SU-DHL-6 (cell line): ENCODE results near the gene NKX2-3.

Experiments
- H2AFZ ChIP-seq: fragments of 200-600 bp; sonication (generic); 2 replicates; pipeline ENCODE4 v1.6.1; 2014; ENCODE audit warnings: low read depth, mild to moderate bottlenecking, moderate library complexity, mixed read lengths, antibody characterized with exemption, low read length; ENCODE audit not compliant: severe bottlenecking
- H3F3A ChIP-seq: fragments of 200-600 bp; shearing (Covaris generic); 2 replicates; pipeline ENCODE4 v1.6.0; 2016; ENCODE audit warnings: antibody characterized with exemption, mild to moderate bottlenecking; ENCODE audit not compliant: insufficient read depth
- H3K27ac ChIP-seq: fragments of 200-600 bp; sonication (generic); 2 replicates; pipeline ENCODE4 v1.5.1; 2016; ENCODE audit warnings: low read depth, mild to moderate bottlenecking, low read length, moderate library complexity, mixed read lengths
- H3K27me3 ChIP-seq: fragments of 200-600 bp; sonication (generic), shearing (Covaris generic); 2 replicates; pipeline ENCODE4 v1.6.0; 2014; ENCODE audit warnings: mild to moderate bottlenecking, low read length
- H3K36me3 ChIP-seq: fragments of 200-600 bp; sonication (generic); 2 replicates; pipeline ENCODE4 v1.6.1; 2014; ENCODE audit warnings: mild to moderate bottlenecking, low read length, mixed read lengths
- H3K4me2 ChIP-seq: fragments of 300-600, 200-600 bp; shearing (Covaris generic), sonication (generic); 2 replicates; pipeline ENCODE4 v1.6.0; 2014; ENCODE audit warnings: low read length, low read depth, mild to moderate bottlenecking; ENCODE audit not compliant: poor library complexity, severe bottlenecking
- H3K4me3 ChIP-seq: fragments of 200-600 bp; sonication (generic); 2 replicates; pipeline ENCODE4 v1.5.1; 2014; ENCODE audit warnings: antibody characterized with exemption, low read length, mild to moderate bottlenecking, mixed read lengths; ENCODE audit not compliant: insufficient read depth, poor library complexity, severe bottlenecking
- H3K79me2 ChIP-seq: fragments of 200-600 bp; sonication (generic); 2 replicates; pipeline ENCODE4 v1.6.1; 2014; ENCODE audit warnings: mild to moderate bottlenecking, low read length, moderate library complexity; ENCODE audit not compliant: insufficient read depth
- H3K9ac ChIP-seq: fragments of 200-600 bp; sonication (generic); 2 replicates; pipeline ENCODE4 v1.7.0; 2014; ENCODE audit warnings: mild to moderate bottlenecking, low read length
- H3K9me2 ChIP-seq: fragments of 200-600 bp; sonication (generic); replicated peaks from 2 replicates; pipeline ENCODE4 v1.6.1; 2014; ENCODE audit warnings: low read length; ENCODE audit not compliant: insufficient read depth
- H3K9me3 ChIP-seq: fragments of 200-600 bp; sonication (generic); 2 replicates; pipeline ENCODE4 v1.6.1; 2014; ENCODE audit warnings: low read length, mixed read lengths; ENCODE audit not compliant: insufficient read depth
- H4K20me1 ChIP-seq: fragments of 200-600 bp; sonication (generic); 2 replicates; pipeline ENCODE4 v1.6.1; 2014; ENCODE audit warnings: low read depth, mild to moderate bottlenecking, antibody characterized with exemption, low read length, moderate library complexity, mixed read lengths
- EZH2phosphoT487 ChIP-seq: fragments of 200-600 bp; sonication (generic), shearing (Covaris generic); conservative IDR thresholded peaks from 2 replicates; pipeline ENCODE4 v1.6.1; 2018; ENCODE audit warnings: mild to moderate bottlenecking, antibody characterized with exemption, low read length, moderate library complexity, mixed read lengths
- TF ChIP-seq, protein P1 (sequence below): fragments of 200-600 bp; sonication (generic); IDR thresholded peaks from one replicate; pipeline ENCODE4 v1.5.1; 2017; ENCODE audit warnings: antibody characterized with exemption, mild to moderate bottlenecking, low read length, moderate library complexity; ENCODE audit not compliant: insufficient read depth, poor library complexity, severe bottlenecking

Gene NKX2-3

DNA sequence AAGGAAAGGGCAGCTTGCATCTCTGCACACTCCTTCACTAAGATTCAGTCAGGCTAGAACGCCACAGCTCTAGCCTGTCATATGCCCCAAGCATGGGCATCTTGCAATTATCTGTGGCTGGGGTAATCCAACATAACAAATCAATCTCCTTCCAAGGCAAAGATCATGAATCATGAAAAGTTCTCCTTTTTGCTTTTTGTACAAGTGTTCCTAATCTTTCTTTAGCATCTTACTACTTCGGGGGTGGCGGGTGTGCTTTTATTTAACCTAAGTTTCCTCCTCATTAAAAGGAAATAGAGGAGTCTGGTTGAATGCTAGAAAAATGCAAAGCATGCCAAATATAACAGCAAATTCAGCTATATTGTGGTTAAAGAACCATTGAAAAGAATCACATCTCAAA is 43.5 kb upstream of the NKX2-3 start:
- H3K27me3 ChIP-seq = no peaks in the 10 kb centered on the region
- H3K36me3 ChIP-seq = no peaks in the 10 kb centered on the region
- no peak overlapping the region for H2AFZ ChIP-seq
- no peak overlapping the region for H3K4me3 ChIP-seq
- no peaks in the 10 kb centered on the region for H3K9me3 ChIP-seq
- no peaks in the 10 kb centered on the region for H3F3A ChIP-seq
- H3K9ac ChIP-seq = no peak overlapping the region
- H3K27ac ChIP-seq = no peak overlapping the region
- no peaks in the 10 kb centered on the region for H3K9me2 ChIP-seq
- no peaks in the 10 kb centered on the region for H3K79me2 ChIP-seq
- no peak overlapping the region for H3K4me2 ChIP-seq
- no peak for TF ChIP-seq EZH2phosphoT487
- TF ChIP-seq, protein P1, sequence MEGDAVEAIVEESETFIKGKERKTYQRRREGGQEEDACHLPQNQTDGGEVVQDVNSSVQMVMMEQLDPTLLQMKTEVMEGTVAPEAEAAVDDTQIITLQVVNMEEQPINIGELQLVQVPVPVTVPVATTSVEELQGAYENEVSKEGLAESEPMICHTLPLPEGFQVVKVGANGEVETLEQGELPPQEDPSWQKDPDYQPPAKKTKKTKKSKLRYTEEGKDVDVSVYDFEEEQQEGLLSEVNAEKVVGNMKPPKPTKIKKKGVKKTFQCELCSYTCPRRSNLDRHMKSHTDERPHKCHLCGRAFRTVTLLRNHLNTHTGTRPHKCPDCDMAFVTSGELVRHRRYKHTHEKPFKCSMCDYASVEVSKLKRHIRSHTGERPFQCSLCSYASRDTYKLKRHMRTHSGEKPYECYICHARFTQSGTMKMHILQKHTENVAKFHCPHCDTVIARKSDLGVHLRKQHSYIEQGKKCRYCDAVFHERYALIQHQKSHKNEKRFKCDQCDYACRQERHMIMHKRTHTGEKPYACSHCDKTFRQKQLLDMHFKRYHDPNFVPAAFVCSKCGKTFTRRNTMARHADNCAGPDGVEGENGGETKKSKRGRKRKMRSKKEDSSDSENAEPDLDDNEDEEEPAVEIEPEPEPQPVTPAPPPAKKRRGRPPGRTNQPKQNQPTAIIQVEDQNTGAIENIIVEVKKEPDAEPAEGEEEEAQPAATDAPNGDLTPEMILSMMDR = no peak
- H4K20me1 ChIP-seq = no peaks in the 10 kb centered on the region

DNA sequence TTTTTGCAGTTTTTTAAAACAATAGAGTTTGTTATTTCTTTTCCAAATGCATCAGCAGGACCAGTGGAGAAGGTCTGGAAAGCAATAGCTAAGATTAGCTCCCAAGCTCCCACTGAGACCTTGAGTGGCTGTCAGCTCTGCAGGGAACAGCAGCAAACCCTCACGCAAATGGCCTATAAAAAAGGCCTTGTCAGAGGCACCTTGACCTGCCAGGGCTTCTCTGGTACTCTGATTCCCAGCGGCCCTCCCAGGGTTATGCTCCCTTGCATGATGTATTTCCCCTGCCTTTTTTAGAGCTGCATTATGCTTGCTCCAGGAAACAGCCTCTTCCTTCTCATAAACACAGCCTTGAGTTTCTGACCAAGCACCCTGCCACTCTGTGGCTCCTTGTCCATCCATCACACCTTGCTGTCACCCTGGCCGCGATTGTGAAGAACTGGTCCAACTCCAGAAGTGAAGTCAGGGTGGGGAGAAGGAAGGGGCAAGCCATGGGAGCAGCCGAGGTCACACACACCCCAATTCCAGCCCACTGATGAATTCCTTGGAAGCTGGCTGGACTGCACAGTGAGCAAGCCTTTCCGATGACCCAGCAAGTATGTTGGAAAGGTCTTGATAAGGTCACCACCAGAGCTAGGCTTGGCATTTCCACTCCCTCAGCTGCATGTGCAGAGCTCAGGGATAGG is 35.3 kb upstream of the NKX2-3 start:
- TF ChIP-seq, protein P1 = no peak
- Histone ChIP-seq H3K4me2 (no peak overlapping the region), H3K27ac (no peak overlapping the region), H3K36me3 (no peaks in the 10 kb centered on the region), H3K9me3 (no peaks in the 10 kb centered on the region), H3F3A (no peaks in the 10 kb centered on the region), H3K9ac (no peak overlapping the region), H3K4me3 (no peak overlapping the region), H3K9me2 (no peaks in the 10 kb centered on the region), H3K27me3 (no peaks in the 10 kb centered on the region), H3K79me2 (no peaks in the 10 kb centered on the region), H4K20me1 (no peaks in the 10 kb centered on the region), H2AFZ (no peak overlapping the region)

DNA sequence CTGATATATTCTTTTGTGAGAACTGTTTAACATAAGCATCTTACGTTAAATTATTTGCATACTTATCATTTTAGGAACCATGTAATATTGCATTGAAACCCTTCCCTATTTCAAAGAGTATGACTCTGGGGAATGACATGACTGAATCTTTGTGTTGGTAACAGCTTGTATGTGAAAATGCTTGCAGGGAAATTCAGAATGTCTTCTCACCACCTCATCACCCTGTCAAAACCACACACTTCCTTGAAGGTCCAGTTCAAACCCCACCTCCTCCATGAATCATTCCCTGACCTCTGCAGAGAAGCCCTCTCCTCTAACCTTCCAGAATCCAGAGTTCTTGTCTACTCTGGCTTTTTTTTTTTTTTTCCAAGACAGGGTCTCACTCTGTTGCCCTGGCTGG is 26.3 kb upstream of the NKX2-3 start:
- Histone ChIP-seq H2AFZ (no peak overlapping the region), H4K20me1 (no peaks in the 10 kb centered on the region), H3K27ac (no peak overlapping the region), H3K4me2 (no peak overlapping the region), H3K9me2 (no peaks in the 10 kb centered on the region), H3K9ac (no peak overlapping the region), H3K9me3 (no peaks in the 10 kb centered on the region), H3K36me3 (no peaks in the 10 kb centered on the region), H3K4me3 (no peak overlapping the region), H3K27me3 (no peaks in the 10 kb centered on the region), H3K79me2 (no peaks in the 10 kb centered on the region), H3F3A (no peaks in the 10 kb centered on the region)
- TF ChIP-seq EZH2phosphoT487 = no peak
- TF ChIP-seq, protein P1 = no peak
